Measurements from ENCODE around the gene PRG2. TPM values are rescaled to one million over a fixed set of nuclear protein-coding genes. Genes with fewer than 3 reads are reported as not detected.
A peak's percentile ranks its signal among the peaks of the same experiment; 100 is the strongest.

PRG2 gene, protein sequence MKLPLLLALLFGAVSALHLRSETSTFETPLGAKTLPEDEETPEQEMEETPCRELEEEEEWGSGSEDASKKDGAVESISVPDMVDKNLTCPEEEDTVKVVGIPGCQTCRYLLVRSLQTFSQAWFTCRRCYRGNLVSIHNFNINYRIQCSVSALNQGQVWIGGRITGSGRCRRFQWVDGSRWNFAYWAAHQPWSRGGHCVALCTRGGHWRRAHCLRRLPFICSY
- total RNA-seq (2011; cell fraction: chromatin; rRNA removed; ENCODE audit: low replicate concordance): 1.2 and 1.9 TPM in 2 replicates
- 0.50 and 0.92 TPM in 2 replicates for total RNA-seq (2011; cell fraction: nucleolus; rRNA removed)
- 1.4 and 1.8 TPM in 2 replicates for total RNA-seq (2011; cell fraction: nucleoplasm; rRNA removed)
- total RNA-seq (2014; rRNA removed) (18.5 and 33.0 TPM in 2 replicates), total RNA-seq (2014; rRNA removed; fragmentation: Illumina TruSeq; extraction: Trizol) (23.6 and 29.8 TPM in 2 replicates), total RNA-seq (2015; rRNA removed; fragmentation: Illumina TruSeq; extraction: Trizol) (44.8 and 50.1 TPM in 2 replicates), total RNA-seq (2021) (16.4 and 30.5 TPM in 2 replicates), polyA plus RNA-seq (2011; rRNA removed) (1.8 and 7.2 TPM in 2 replicates), polyA plus RNA-seq (2014; fragmentation: Illumina TruSeq; extraction: Trizol) (23.3 and 24.4 TPM in 2 replicates), polyA plus RNA-seq (2014; fragmentation: Nextera tagmentation; extraction: Ambion mirVana) (10 to 100 TPM; 42.9 to 78.0 TPM), polyA plus RNA-seq (2014; rRNA removed) (26.6 and 31.8 TPM in 2 replicates), polyA minus RNA-seq (2011; rRNA and poly(A)+ RNA removed) (0.21 and 1.1 TPM in 2 replicates), Bru-seq, nascent RNA (percentile 47 among the genes with signal in this experiment), BruChase-seq, experiment 1, labeled RNA remaining after a 2-hour chase (percentile 64 among the genes with signal in this experiment), BruChase-seq, experiment 2, labeled RNA remaining after a 6-hour chase (percentile 67 among the genes with signal in this experiment)
- 2.2 and 5.4 TPM in 2 replicates for polyA plus RNA-seq (2011; cell fraction: cytosol; rRNA removed)
- polyA plus RNA-seq (2011; cell fraction: nucleus; rRNA removed): 1.0 and 2.0 TPM in 2 replicates
- 39.0 and 49.3 TPM in 2 replicates for polyA plus RNA-seq (2012)
- polyA minus RNA-seq (2011; cell fraction: cytosol; rRNA and poly(A)+ RNA removed): not detected in 2 replicates
- polyA minus RNA-seq (2011; cell fraction: nucleus; rRNA and poly(A)+ RNA removed): 0.56 TPM in 1 of 2 replicates, not detected in the other
- long read RNA-seq, experiment 1, partial matches to known transcripts: 0 of 2 reads
- long read RNA-seq, experiment 1, other reads (novel, unspliced or antisense): 1 of 2 reads
- long read RNA-seq, experiment 2, transcript PRG2-201 (6 exons, 1,424 nt): major isoform, 59 of 111 reads
- long read RNA-seq, experiment 2, partial matches to known transcripts: 17 of 111 reads
- long read RNA-seq, experiment 2, other reads (novel, unspliced or antisense): 35 of 111 reads
- long read RNA-seq, experiment 3, transcript PRG2-201 (6 exons, 1,424 nt): major isoform, 8 of 8 reads
- long read RNA-seq, experiment 3, partial matches to known transcripts: 0 of 8 reads
- long read RNA-seq, experiment 3, other reads (novel, unspliced or antisense): 0 of 8 reads

DNA sequence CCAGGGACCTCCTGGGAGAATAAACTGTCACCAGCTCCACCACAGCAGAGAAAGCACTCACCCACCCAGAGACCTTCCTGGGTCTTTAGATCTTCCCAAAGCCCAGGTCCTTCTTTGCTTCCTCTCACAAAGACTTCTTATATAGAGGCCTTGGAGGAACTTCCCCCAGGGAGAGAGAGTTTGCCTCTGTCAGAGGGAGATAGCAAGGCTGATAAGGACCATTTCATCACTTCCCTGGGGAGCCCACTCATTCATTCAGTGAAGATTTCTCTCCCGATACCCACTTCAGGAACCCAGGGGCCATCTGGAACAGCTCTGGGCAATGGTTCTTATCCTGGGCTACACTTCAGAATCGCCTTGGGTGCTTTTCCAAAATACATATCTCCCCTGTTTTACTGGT, at the start of gene PRG2:
TSS of gene PRG2 (minus strand) at position 116 of the 400 bp plus-strand sequence. CDS start 706 bp downstream, outside the sequence.
- 0 out of 2 replicates have a peak within 1 kb of the TSS, but pooled peaks have one; percentile 33 for H2AFZ ChIP-seq (ENCODE audit: low read depth, low read length)
- FAIRE-seq (no peak), DNase-seq (ENCODE audit: extremely low read depth in 1 of 4, low spot score in 3 of 4) (peak in 1 of 4 experiments; percentile 23), ATAC-seq (peak; percentile 6; the same call in 1 of the 3 replicates)
- WGBS (ENCODE audit: insufficient coverage, low coverage, missing lambda C conversion rate): 0% methylated on average over 2 of the region's 2 CpGs
- H3K9ac ChIP-seq (ENCODE audit: insufficient read depth in 1 of 2, low read depth in 2 of 2, low read length in 2 of 2): peak within 1 kb of the TSS in 1 of 2 experiments; percentile 47; a peak in 1 of 4 replicates
- intact Hi-C loops (cut with micrococcal nuclease) (no loop called here), in situ Hi-C loops (cut with MboI) (no loop called here)
- H3K9me3 ChIP-seq (replicated peaks; ENCODE audit: control insufficient read depth, insufficient read depth, low read depth, low read length): no peaks in the 10 kb centered on the region
- no peaks in the 10 kb centered on the region for H3K9me1 ChIP-seq (ENCODE audit: control insufficient read depth, insufficient read depth, low read length)
- H3K36me3 ChIP-seq (ENCODE audit: control insufficient read depth, insufficient read depth, low read length): no peaks in the 10 kb centered on the region
- peaks cover 33 to 65% of the 10 kb centered on the region in 2 experiments for H3K4me1 ChIP-seq (replicated peaks in 1 of 2; ENCODE audit: control insufficient read depth in 2 of 2, insufficient read depth in 2 of 2, low read length in 2 of 2)
- ChIA-PET CTCF (ENCODE audit: low intra/inter-chr PET ratio) (no interaction called here), POLR2A (interaction anchor here (1.6 kb wide), 1 partner anchor 9 kb away, joined by 4 read pairs; no protein-coding TSS in a partner anchor)
- no peak within 1 kb of the TSS for H3K27ac ChIP-seq (ENCODE audit: extremely low read depth, low read depth, low read length)
- no peaks in the 10 kb centered on the region for H3K79me2 ChIP-seq (ENCODE audit: control insufficient read depth, insufficient read depth, low read length)
- no peaks in the 10 kb centered on the region for H4K20me1 ChIP-seq (replicated peaks; ENCODE audit: control insufficient read depth, insufficient read depth, low read length)
- no peaks in the 10 kb centered on the region for H3K27me3 ChIP-seq (ENCODE audit: control insufficient read depth in 2 of 2, insufficient read depth in 2 of 2, low read length in 2 of 2)
- peak within 1 kb of the TSS; percentile 0; the same call in 1 of the 2 replicates for H3K4me2 ChIP-seq (ENCODE audit: insufficient read depth, low read length)
- BruUV-seq (replicated peaks): no TSS peak
- no peak within 1 kb of the TSS for H3K4me3 ChIP-seq
- TF ChIP-seq NFE2L1 (tag; IDR thresholded peaks at IDR 0.05; ENCODE audit: borderline replicate concordance, low read depth): no peak
- TF ChIP-seq, protein P1, sequence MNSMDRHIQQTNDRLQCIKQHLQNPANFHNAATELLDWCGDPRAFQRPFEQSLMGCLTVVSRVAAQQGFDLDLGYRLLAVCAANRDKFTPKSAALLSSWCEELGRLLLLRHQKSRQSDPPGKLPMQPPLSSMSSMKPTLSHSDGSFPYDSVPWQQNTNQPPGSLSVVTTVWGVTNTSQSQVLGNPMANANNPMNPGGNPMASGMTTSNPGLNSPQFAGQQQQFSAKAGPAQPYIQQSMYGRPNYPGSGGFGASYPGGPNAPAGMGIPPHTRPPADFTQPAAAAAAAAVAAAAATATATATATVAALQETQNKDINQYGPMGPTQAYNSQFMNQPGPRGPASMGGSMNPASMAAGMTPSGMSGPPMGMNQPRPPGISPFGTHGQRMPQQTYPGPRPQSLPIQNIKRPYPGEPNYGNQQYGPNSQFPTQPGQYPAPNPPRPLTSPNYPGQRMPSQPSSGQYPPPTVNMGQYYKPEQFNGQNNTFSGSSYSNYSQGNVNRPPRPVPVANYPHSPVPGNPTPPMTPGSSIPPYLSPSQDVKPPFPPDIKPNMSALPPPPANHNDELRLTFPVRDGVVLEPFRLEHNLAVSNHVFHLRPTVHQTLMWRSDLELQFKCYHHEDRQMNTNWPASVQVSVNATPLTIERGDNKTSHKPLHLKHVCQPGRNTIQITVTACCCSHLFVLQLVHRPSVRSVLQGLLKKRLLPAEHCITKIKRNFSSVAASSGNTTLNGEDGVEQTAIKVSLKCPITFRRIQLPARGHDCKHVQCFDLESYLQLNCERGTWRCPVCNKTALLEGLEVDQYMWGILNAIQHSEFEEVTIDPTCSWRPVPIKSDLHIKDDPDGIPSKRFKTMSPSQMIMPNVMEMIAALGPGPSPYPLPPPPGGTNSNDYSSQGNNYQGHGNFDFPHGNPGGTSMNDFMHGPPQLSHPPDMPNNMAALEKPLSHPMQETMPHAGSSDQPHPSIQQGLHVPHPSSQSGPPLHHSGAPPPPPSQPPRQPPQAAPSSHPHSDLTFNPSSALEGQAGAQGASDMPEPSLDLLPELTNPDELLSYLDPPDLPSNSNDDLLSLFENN (IDR thresholded peaks at IDR 0.05; ENCODE audit: low read depth in 2 of 2, low read length in 2 of 2): no peak
- peak; percentile 26; the same call in 1 of the 2 replicates for TF ChIP-seq EP300 (IDR thresholded peaks at IDR 0.05; ENCODE audit: low read length)
- TF ChIP-seq ZNF143 (CRISPR knock-in tag; IDR thresholded peaks at IDR 0.05): no peak
- no peak for TF ChIP-seq RFX1 (IDR thresholded peaks at IDR 0.05)
- TF ChIP-seq ZNF24 (IDR thresholded peaks at IDR 0.05): peak; percentile 89
- no peak for TF ChIP-seq ETV1 (tag; conservative IDR thresholded peaks at IDR 0.05; ENCODE audit: low read depth)
- TF ChIP-seq, protein P2, sequence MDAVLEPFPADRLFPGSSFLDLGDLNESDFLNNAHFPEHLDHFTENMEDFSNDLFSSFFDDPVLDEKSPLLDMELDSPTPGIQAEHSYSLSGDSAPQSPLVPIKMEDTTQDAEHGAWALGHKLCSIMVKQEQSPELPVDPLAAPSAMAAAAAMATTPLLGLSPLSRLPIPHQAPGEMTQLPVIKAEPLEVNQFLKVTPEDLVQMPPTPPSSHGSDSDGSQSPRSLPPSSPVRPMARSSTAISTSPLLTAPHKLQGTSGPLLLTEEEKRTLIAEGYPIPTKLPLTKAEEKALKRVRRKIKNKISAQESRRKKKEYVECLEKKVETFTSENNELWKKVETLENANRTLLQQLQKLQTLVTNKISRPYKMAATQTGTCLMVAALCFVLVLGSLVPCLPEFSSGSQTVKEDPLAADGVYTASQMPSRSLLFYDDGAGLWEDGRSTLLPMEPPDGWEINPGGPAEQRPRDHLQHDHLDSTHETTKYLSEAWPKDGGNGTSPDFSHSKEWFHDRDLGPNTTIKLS (IDR thresholded peaks at IDR 0.05; ENCODE audit: borderline replicate concordance, low read depth): no peak
- TF ChIP-seq, protein P3, sequence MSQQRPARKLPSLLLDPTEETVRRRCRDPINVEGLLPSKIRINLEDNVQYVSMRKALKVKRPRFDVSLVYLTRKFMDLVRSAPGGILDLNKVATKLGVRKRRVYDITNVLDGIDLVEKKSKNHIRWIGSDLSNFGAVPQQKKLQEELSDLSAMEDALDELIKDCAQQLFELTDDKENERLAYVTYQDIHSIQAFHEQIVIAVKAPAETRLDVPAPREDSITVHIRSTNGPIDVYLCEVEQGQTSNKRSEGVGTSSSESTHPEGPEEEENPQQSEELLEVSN (IDR thresholded peaks at IDR 0.05; ENCODE audit: borderline replicate concordance in 1 of 2, extremely low read depth in 1 of 2, insufficient read depth in 1 of 2, insufficient read length in 1 of 2, low read depth in 1 of 2, low read length in 1 of 2, poor library complexity in 1 of 2, severe bottlenecking in 1 of 2): no peak

Measured in K562 (cell line).